ENCODE data around the gene HS6ST1.

HS6ST1 gene

GRCh38 chr2:128309280-128310093 lies 9.2 kb downstream of the HS6ST1 start:
- DNase-seq: no peak

- DNase-seq: no peak
Measured at GRCh38 chr2:128308889-128309279, 9.8 kb downstream of the HS6ST1 start.

GRCh38 chr2:128308284-128308731 lies 10.4 kb downstream of the HS6ST1 start:
- no peak for DNase-seq

GRCh38 chr2:128307595-128307994 lies 11.1 kb downstream of the HS6ST1 start:
- DNase-seq: no peak

- no peak for DNase-seq
Measured at GRCh38 chr2:128306931-128307460, 11.7 kb downstream of the HS6ST1 start.

- DNase-seq: no peak
Measured at GRCh38 chr2:128306081-128306930, 12.4 kb downstream of the HS6ST1 start.

- DNase-seq: no peak
Measured at GRCh38 chr2:128305555-128306080, 13.1 kb downstream of the HS6ST1 start.

- no peak for DNase-seq
Measured at GRCh38 chr2:128304715-128305554, 13.7 kb downstream of the HS6ST1 start.

- DNase-seq: no peak
Measured at GRCh38 chr2:128304330-128304714, 14.3 kb downstream of the HS6ST1 start.

GRCh38 chr2:128303911-128304310 lies 14.8 kb downstream of the HS6ST1 start:
- no peak for DNase-seq

GRCh38 chr2:128303095-128303791 lies 15.4 kb downstream of the HS6ST1 start:
- DNase-seq: no peak

GRCh38 chr2:128302744-128303067 lies 16.0 kb downstream of the HS6ST1 start:
- no peak for DNase-seq

GRCh38 chr2:128302011-128302743 lies 16.5 kb downstream of the HS6ST1 start:
- DNase-seq: no peak

GRCh38 chr2:128301501-128301966 lies 17.1 kb downstream of the HS6ST1 start:
- DNase-seq: no peak

- no peak for DNase-seq
Measured at GRCh38 chr2:128301021-128301420, 17.6 kb downstream of the HS6ST1 start.

- DNase-seq: no peak
Measured at GRCh38 chr2:128300151-128301020, 18.3 kb downstream of the HS6ST1 start.

GRCh38 chr2:128299628-128300027 lies 19.0 kb downstream of the HS6ST1 start:
- DNase-seq: no peak

- no peak for DNase-seq
Measured at GRCh38 chr2:128298846-128299507, 19.7 kb downstream of the HS6ST1 start.

- no peak for DNase-seq
Measured at GRCh38 chr2:128298286-128298685, 20.4 kb downstream of the HS6ST1 start.
